Stimulated activated CD4-positive, alpha-beta T cell treated with anti-CD3 and anti-CD28 coated beads, Interleukin-12 subunit alpha, Interleukin-12 subunit beta, amount 100 ng/mL, for 24 hours (primary cell): ENCODE measurements around the gene PEAK3.
A peak's percentile ranks its signal among the peaks of the same experiment; 100 is the strongest.

Experiments
- DNase-seq, 2 experiments: peaks; one replicate each; pipeline ENCODE4 v3.0.0-alpha.2; 2020; ENCODE audit warnings: low read depth in 2 of 2

PEAK3 gene

DNA sequence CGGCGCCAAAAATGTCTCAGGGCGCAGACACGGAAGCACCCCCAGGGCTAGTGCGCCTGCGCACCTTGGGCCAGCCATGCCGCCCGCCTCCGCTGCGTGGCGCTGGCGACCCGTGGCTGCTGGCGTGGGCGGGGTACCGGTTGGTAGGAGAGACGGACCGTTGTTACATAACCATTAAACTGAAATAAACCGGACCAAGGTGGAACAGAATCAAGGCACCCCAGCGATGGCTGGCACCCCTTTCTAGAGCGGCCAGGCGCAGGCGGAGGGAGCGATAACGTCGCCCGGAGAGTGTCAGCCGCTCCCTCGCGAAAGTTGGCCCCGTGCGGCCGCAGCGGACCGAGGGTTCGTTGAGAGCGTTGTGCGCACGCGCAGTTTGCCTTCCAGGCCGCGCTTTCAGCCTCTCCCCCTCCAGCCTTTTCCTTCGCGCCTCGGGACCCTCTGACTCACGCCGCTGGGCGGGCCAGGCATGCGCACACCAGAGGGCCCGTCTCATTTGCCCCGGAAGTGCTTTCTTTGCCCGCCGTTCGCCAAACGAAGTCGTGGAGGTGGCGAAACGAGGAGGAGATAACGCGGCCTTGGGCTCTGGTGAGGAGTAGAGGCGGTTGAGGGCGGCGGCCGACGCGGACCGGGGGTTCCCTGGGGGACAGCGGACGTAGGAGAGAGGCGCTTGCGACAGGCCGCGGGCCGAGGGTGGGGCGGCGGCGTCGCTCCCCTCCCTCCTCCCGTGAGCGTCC, 45.5 kb downstream of the PEAK3 start, which contains the start of the genes PLEKHJ1 and SF3A2:
Gene PLEKHJ1 (minus strand): TSS at position 16 of the 737 bp plus-strand sequence. CDS start 81 bp downstream, outside the sequence.
Gene SF3A2 (plus strand): TSS at position 511 of the 737 bp plus-strand sequence. CDS start 6,595 bp downstream, outside the sequence.
- DNase-seq = peak; percentile 95 to 97

DNA sequence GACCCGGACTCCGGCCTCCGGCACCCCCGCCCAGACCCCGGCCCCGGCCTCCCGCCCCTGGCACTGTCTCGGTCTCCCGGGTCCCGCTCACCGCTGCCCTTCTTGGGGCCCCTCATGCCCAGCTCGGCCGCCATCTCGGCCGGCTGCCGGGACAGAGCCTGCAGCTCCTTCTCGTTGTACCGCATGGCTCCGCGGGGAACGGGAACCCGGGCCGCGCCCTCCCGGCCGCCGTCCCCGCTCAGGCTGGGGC, 46.0 kb downstream of the PEAK3 start:
- no peak for DNase-seq

DNA sequence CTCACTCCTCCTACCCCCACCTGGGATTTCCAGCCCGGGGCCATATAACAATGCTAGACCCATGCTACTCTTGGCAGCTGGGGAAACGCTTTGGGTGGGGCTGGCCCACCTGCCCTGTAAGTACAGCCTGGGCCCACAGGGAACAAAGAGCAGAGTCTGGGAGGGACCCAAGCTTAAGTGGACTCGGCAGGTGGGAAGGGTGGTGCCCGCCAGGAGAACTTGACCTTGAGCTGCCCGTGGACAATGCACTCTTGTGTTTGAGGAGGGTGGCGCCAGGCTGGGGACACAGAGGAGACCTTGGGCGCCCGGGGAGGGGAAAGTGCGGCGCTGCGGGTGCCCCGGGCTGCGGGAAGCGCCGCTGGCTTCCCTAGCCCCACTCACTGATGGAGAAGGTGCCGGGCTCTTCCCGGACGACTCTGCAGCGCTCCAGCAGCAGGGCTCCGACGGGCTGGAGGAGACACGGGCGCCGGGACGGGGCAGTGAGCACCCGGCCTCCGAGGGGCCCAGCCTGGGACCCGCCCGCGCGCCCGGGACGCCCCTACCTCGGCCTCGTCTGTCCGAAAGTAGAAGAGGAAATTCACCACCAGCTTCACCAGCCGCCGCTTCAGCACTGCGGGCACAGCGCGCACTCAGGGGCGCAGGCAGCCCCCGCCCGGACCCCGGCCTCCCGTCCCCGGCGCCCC, 46.5 kb downstream of the PEAK3 start:
- no peak for DNase-seq

DNA sequence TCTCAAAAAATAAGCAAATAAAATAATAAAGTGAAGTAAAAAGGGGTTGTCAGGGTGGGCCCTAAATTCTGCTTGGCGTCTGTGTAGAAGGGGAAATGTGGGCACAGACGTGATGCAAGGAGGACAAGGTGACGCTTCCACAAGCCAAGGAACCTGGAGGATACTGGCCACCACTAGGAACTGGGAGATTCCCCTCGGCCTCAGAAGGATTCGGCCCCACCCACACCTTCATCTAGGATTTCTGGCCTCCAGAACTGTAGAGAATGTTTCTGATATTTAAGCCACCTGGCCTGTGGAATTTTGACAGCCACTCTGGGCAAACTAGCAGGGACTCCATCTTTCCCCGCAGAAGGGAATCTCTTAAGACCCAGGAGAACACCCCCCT, 47.0 kb downstream of the PEAK3 start:
- no peak for DNase-seq

DNA sequence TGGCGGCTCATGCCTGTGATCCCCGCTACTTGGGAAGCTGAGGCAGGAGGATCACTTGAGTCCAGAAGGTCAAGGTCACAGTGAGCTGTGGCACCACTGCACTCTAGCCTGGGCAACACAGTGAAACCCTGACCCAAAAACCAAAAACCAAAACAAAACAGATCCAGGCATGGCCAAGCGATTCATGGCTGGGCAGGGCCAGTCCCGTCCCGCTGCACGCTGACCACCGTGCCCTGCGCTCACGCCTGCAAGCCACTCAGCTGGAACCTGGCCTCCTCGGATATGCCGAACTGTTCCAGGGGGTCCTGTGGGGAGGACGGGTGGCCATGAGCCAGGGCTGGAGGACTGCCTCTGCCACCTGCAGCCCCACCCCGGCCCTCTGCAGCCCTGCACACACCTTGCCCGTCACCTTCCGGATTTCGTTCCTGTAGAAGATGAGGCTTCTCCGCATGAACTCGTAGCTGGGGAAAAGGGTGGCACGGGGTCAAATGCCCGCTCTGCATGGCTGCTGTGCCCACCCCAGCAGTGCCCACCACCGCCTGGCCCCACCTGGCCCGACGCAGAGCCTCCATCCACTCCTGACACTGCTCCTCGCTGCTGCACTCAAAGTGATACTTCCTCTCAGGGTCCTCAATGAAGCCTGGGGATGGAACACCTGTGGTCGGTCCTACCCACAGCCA, 48.2 kb downstream of the PEAK3 start:
- DNase-seq = no peak

DNA sequence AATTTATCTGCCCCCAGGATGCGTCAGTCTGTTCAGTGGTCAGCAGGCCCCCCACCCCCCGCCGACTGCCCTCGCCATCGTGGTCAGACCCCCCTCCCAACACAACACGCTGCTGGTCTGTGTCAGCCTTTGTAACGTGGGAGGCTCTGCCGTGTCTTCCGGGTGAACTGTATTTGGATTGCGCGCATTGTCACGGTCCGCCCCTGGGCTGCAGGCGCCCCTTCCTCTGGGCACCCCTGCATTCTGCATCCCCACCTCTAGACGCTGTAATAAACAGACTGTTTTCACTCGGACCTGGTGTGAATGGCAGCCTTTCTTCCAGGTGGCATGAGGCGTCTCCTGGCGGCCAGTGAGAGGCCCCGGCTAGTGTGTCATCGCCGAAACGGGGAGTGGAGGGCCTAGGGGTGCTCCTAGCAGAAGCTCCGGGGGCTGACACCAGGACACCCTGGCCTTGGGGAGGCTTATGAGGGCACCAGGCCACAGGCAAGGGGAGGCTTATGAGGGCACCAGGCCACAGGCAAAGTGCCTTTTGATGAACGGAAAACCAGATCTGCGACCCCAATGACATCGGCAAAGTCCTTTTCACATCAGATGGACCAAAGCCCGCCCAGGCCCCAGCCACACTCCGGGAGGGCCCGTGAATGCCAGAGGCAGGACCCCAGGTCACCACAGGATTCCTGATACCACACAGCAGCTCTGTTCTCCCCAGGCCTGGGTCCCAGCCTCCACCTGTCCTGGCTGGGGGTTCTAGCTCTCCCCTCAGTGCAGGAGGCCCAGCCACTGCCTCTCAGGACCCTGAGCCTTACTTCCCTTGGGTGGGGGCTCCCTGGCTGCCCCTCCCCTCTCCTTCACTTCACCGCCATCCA, 49.5 kb downstream of the PEAK3 start:
- no peak for DNase-seq

DNA sequence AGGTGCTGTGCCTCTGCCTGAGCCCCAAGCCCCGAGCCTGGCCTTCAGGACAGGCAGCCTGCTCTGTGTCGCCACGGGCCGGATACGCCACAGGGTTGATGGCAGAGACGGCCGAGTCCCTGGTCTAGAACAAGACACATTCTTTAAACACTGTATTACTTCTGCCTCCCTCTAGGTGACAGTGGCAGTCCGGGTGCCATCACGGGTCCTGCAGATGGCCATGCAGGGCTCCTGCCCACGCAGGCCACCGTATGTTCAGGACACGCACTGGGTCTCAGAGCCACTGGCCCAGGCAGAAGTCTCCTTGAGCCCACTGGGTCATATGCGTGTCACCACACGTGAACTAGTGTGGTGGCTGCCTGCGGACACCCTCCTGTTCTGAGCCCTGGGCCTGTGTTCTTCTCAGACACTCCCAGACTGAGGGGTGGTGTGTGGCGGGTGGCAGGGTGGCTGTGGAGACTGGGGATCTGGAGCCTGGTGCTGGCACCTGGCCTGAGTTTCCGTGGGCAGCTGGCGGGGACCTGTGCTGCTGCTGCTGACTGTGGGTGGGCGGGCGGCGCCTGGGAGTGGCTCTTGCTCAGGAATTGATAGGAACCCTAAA, 50.3 kb downstream of the PEAK3 start:
- DNase-seq = no peak

DNA sequence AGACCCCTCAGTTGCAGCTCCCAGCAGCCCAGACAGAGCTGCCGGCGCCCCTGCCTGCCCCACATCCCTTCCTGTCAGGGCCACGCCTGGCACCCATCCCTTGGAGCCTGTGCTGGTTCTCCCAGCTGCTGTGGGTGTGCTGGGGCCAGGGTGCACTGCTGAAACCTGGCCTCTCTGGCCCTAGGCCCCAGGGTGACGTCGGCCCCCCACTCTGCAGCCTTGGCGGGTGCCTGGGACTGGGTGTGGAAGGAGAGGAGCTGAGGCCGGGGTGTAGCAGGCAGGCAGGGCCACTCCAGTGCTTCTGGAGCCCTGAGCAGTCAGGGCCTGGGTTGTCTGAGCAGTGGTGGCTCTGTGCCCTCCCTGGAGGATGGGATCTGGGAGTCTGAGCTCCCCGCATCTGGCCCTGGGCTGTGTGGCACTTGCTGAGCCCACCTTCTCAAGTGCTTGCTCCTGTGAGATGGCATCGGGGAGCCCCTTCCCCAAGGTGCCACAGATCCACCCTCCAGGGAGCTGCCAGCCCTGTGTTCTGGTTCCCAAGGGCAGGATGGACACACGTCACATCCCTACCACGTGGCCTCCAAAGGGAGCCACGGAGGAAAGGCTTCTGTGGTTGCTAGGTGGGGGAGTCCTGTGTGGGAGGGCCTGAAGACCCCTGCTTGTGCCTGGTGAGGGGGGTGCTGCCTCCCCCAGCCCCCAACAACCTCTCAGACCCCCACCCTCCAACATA, 51.0 kb downstream of the PEAK3 start:
- DNase-seq = no peak

DNA sequence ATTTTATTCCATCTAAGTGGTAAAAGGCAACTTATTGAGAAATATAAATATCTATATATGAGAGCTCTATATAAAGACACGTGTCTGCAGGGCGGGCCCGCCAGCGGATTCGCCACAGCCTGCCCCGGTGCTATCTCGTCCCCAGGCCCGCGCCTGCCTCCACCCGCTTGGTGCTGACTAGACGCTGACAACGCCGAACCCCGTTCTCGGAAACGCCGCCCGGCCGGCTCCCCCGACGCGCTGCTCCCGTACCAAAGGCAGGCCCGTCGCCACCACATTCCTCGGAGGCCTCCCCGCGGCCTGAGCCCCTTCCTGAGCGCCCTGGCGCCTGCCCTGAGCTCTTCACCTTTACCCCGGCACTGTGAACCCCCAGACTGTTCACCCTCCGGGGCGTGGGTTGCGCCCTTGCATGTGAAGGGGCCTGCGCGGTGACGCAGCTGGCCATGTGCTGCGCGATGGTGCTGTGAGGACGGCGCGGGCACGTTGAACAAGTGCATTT, 51.9 kb downstream of the PEAK3 start:
- DNase-seq = no peak

DNA sequence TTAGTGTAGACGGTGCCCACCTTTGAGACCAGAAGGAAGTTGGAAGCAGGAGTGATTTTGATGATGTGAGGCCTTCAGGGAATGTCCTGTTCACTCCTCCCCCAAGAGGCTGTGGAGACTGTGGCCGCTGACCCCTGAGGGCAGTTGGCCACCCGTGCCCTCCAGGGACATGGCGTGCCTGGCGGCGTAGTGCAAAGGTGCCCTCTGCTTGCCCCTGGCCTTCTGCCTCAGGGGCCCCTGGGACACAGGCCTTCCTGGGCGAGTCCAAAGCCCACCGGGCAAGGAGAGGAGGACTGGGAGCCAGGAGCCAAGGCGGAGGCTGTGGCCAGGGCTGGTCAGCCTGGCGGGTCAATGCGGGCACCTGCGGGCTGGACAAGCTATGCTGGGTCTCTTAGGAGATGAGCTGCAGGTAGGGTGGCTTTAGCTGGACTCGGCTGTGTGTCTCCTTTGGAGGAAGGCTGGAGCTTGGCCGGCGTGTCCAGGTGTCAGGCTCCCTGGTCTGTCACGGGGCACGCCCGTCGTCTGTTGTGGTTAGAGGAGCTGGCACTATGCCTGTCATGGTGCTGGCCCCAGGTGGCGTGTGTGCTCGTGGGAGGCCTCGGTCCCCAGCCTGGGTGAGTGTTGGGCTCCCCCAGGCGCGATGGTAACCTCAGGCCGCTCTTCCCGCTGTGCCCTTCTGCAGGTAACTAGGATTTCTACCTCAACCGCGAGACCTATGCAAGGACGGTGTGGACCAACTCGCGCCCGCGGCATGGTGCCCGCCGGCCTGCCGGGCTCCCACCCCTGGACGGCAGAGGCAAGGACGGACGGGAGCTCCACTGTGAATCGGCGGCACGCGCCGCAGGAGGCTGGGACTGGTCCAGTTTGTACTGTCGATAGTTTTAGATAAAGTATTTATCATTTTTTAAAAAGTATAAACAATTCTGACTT, 52.6 kb downstream of the PEAK3 start:
- DNase-seq = no peak

DNA sequence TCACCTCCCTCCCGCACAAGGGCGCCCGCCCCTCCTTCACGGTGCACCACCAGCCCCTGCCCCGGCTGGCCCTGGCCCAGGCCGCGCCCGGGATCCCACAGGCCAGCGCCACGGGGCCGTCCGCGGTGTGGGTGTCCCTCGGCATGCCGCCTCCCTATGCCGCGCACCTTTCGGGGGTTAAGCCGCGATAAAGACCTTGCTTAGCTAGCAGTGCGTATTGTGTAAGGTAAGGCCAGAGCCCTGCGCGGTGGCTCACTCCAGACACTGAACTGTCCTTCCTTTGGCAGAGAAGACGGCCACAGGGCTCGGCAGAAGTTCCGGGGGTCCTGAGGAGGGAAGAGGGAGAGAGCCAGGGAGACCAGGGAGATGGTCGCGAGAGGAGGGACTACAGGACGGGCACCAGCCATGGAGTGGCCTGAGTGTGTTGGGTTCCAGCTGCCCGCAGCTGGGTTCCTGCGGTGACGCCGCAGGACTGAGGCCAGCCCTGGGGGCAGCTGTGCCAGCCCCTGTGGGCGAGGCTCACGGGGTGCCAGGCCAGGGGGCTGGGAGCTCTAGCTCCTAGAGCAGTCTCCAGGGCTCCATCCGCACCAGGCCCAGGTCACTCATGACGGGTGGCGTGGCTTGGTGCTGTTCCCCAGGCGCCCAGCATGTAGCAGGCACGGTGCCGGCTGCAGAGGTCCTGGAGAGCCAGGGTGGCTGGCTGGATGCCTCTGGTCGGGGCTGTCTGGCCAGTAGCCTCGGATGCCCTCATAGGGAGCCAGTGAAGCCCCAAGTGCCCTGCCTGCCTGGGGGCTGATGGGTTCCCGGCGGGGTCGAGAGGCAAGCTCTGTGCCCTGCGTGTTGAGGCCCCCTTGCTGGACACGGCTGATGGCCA, 53.6 kb downstream of the PEAK3 start:
- no peak for DNase-seq

DNA sequence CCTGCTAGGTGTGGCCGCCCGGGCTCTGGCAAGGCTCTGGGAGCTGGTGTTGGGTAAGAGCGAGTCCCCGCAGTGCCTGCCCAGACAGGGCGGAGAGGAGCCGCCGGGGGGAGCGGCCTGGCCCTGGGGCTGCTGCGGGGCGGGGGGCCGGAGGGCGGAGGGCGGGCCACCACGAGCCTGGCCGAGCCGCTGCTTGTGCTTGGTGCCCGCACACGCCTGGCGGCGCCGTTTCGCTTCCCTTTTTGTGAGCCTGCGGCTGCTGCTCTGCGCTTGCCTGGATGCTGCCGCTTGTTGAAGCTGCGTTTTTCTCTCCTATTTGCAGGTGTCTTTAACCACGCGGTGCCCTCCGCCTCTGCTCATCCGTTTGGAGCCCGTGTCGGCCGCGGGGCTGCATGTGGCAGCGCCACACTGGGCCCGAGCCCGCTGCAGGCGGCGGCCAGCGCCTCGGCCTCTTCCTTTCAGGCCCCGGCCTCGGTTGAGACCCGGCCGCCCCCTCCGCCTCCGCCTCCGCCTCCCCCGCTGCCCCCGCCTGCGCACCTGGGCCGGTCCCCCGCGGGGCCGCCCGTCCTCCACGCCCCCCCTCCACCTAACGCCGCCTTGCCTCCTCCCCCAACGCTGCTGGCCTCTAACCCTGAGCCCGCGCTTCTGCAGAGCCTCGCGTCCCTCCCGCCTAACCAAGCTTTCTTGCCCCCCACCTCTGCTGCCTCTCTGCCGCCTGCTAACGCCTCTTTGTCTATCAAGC, 54.4 kb downstream of the PEAK3 start:
- DNase-seq = no peak

DNA sequence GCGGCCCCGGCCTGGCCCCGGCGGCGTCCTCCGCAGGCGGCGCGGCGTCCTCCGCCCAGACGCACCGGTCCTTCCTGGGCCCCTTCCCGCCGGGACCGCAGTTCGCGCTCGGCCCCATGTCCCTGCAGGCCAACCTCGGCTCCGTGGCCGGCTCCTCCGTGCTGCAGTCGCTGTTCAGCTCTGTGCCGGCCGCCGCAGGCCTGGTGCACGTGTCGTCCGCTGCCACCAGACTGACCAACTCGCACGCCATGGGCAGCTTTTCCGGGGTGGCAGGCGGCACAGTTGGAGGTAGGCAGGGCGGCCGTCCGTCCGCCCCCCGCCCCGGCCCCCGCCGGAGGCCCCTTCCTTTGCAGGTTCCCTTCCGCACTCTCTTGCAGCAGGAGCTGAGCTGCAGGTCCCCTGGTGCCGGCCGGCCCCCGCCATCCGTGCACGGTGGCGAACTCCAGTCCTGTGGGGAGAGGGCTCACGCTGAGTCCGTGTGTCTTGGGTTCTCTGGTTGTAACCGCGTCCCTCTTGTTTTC, 55.1 kb downstream of the PEAK3 start:
- DNase-seq = no peak

DNA sequence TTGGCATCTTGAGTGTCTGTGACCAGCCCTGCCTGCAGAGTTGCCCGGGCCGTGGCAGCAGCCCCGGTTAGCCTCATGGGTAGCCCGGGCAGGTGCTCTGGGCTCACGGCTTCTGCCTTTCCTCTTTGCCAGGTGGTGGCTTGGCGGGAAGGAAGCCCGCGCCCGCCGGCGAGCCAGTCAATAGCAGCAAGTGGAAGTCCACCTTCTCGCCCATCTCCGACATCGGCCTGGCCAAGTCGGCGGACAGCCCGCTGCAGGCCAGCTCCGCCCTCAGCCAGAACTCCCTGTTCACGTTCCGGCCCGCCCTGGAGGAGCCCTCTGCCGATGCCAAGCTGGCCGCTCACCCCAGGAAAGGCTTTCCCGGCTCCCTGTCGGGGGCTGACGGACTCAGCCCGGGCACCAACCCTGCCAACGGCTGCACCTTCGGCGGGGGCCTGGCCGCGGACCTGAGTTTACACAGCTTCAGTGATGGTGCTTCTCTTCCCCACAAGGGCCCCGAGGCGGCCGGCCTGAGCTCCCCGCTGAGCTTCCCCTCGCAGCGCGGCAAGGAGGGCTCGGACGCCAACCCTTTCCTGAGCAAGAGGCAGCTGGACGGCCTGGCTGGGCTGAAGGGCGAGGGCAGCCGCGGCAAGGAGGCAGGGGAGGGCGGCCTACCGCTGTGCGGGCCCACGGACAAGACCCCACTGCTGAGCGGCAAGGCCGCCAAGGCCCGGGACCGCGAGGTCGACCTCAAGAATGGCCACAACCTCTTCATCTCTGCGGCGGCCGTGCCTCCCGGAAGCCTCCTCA, 55.7 kb downstream of the PEAK3 start:
- DNase-seq = no peak

DNA sequence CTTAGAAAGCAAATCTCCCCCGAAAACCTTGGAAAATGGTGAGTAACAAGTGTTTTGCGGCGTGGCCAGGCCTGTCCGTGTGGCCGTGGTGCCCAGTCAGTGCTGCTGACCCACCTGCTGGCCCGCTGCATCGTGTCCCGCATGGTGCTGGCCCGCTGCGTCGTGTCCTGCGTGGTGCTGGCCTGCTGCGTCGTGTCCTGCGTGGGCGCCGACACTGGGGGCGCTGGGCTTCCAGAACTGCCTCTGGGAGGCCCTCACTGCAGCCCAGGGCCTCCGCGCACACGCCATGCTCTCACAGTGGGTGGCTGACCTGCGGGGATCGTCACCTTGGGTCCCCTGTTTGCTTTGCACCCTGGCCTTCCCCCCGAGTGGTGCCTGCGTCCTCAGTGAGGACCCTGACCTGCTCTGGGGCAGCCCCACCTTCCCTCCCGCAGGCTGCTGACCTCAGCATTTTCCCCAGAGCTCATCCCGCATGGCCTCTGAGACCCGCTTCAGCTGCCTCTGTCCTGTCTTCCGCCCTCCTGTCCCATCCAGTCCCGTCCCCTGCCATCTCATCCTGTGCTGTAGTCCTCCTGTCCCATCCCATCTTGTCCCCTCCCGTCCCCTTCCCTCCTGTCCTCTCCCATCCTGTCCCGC, 56.4 kb downstream of the PEAK3 start:
- DNase-seq = no peak

DNA sequence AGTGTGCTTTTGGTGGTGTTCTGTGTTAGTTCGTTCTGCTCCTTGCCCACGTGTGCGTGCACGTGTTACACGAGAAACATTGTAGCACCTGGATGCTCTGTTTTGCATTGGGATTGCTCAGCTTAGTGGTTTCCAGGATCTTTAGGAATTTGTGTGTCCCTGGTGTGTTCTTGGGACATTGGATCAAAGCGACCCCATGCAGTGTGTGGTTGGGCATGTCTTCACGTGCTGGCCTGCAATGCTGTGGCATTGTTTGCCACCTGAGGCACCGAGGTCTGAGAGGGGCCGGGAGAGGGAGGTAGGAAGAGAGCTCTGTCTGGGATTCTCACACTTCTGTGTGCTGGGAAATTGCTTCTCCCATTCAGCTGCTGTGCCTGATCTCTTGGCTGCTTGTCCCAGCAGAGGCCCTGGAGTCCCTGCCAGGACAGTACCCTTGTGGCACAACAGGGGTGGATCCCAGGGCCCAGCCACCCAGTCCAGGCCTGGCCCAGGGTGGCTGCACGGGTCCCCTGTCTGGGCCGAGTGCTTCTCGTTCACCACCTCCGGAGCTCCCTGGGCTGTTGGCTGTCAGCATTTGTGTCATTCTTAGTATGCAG, 57.1 kb downstream of the PEAK3 start:
- DNase-seq = no peak
